Thymus (tissue), 11 donors: ENCODE measurements around the gene LYRM1. TPM values are rescaled to one million over a fixed set of nuclear protein-coding genes. Genes with fewer than 3 reads are reported as not detected.
A peak's percentile ranks its signal among the peaks of the same experiment; 100 is the strongest.

Source experiments
- DNase-seq, 9 donors: peaks; one replicate each; pipeline ENCODE4 v3.0.0-alpha.2; 2013; ENCODE audit warnings: low spot score in 9 of 9, low read depth in 6 of 9, missing footprints in 1 of 9
- H3K27ac ChIP-seq, 2 donors: one replicate each; pipeline ENCODE4 v1.5.1; 2013; ENCODE audit warnings: control low read depth in 1 of 2, low read depth in 1 of 2, low read length in 1 of 2, mild to moderate bottlenecking in 1 of 2, moderate library complexity in 1 of 2
- H3K27me3 ChIP-seq, 2 donors: one replicate each; pipeline ENCODE4 v1.5.1; 2013; ENCODE audit warnings: low read length in 1 of 2; ENCODE audit not compliant: control insufficient read depth in 2 of 2, insufficient read depth in 1 of 2
- H3K36me3 ChIP-seq, 2 donors: one replicate each; pipeline ENCODE4 v1.5.1; 2013; ENCODE audit warnings: low read length in 1 of 2, mild to moderate bottlenecking in 1 of 2, moderate library complexity in 1 of 2; ENCODE audit not compliant: control insufficient read depth in 2 of 2, insufficient read depth in 2 of 2
- H3K4me1 ChIP-seq, 2 donors: one replicate each; pipeline ENCODE4 v1.5.1; 2013; ENCODE audit warnings: low read length in 2 of 2; ENCODE audit not compliant: control insufficient read depth in 2 of 2, insufficient read depth in 2 of 2
- H3K4me3 ChIP-seq, 2 donors: one replicate each; pipeline ENCODE4 v1.5.1; 2013; ENCODE audit warnings: low read length in 2 of 2, control low read depth in 1 of 2, mild to moderate bottlenecking in 1 of 2
- H3K9me3 ChIP-seq, 2 donors: one replicate each; pipeline ENCODE4 v1.5.1; 2013; ENCODE audit warnings: low read length in 1 of 2, mild to moderate bottlenecking in 1 of 2; ENCODE audit not compliant: control insufficient read depth in 2 of 2, insufficient read depth in 1 of 2
- WGBS: extraction: QIAGEN DNeasy Blood & Tissue Kit; methylation state at CpG from one replicate; pipeline ENCODE4 v1.1.7; 2013; 5-methylcytosine and 5-hydroxymethylcytosine counted together
- polyA plus RNA-seq: library from polyadenylated mRNA; stranded (reverse); fragments of 200-250 nt; gene quantifications from one replicate; pipeline ENCODE4 v1.2.3, GENCODE V29; 2013
- total RNA-seq: library from RNA; stranded (reverse); fragments of 120-200 nt; gene quantifications from one replicate; pipeline ENCODE4 v1.2.4, GENCODE V29; 2013
- donor health status: healthy.

LYRM1 gene
- total and polyA plus RNA-seq, 2 donors = 32.3 to 53.3 TPM

GRCh38 chr16:20903116-20903898 is 2.7 kb downstream of the LYRM1 start:
- Histone ChIP-seq H3K36me3 (no peaks in the 10 kb centered on the region), H3K27ac (peak overlapping the region in 1 of 2 donors; percentile 36), H3K4me3 (no peak overlapping the region), H3K4me1 (peaks cover 21 to 24% of the 10 kb centered on the region in 2 donors), H3K27me3 (no peaks in the 10 kb centered on the region), H3K9me3 (no peaks in the 10 kb centered on the region)
- no peak for DNase-seq
- WGBS = 92% methylated on average over 5 of the region's 5 CpGs

- 37% methylated on average over 5 of the region's 5 CpGs for WGBS
- no peaks in the 10 kb centered on the region for H3K9me3 ChIP-seq
Observed at GRCh38 chr16:20903899-20904506, 3.4 kb downstream of the LYRM1 start.

GRCh38 chr16:20904507-20905081 is 4.0 kb downstream of the LYRM1 start:
- H3K27ac ChIP-seq = peak overlapping the region in 1 of 2 donors; percentile 67
- H3K4me3 ChIP-seq = no peak overlapping the region
- H3K9me3 ChIP-seq = no peaks in the 10 kb centered on the region
- no peaks in the 10 kb centered on the region for H3K27me3 ChIP-seq
- H3K4me1 ChIP-seq = peaks cover 12 to 19% of the 10 kb centered on the region in 2 donors
- 7% methylated on average over 3 of the region's 3 CpGs for WGBS
- H3K36me3 ChIP-seq = no peaks in the 10 kb centered on the region
- peak in 4 of 9 donors; percentile 30 to 72 (median 35) for DNase-seq

More at GRCh38 chr16:20903899-20904506, 3.4 kb downstream of the LYRM1 start:
- no peak overlapping the region for H3K4me3 ChIP-seq
- H3K27ac ChIP-seq = peak overlapping the region in 1 of 2 donors; percentile 67
- DNase-seq = no peak
- H3K36me3 ChIP-seq = no peaks in the 10 kb centered on the region
- H3K4me1 ChIP-seq = peaks cover 18 to 24% of the 10 kb centered on the region in 2 donors
- no peaks in the 10 kb centered on the region for H3K27me3 ChIP-seq

DNA sequence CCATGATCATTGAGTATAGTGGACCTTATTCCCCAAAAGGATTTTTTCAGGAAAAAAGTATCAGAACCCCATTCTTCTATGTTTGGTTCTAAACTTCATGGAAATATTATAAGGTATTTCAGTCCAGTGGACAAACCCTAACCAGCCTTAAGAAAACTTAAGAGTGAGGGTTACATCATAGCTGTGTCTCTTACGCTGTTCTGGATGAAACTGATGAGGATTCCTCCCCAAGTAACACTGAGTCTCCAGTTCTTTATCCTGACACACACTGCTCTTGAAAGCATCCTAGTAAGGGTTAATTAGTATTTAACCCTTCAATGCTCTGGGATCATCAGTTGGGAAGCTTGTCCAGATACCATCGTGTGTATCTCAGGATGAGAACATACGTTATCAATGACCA is 5.0 kb downstream of the LYRM1 start:
- Histone ChIP-seq H3K27me3 (no peaks in the 10 kb centered on the region), H3K4me1 (peaks cover 12 to 17% of the 10 kb centered on the region in 2 donors), H3K27ac (no peak overlapping the region), H3K36me3 (no peaks in the 10 kb centered on the region), H3K4me3 (no peak overlapping the region), H3K9me3 (no peaks in the 10 kb centered on the region)
- 95% methylated on average over 3 of the region's 3 CpGs for WGBS
- DNase-seq = no peak

DNA sequence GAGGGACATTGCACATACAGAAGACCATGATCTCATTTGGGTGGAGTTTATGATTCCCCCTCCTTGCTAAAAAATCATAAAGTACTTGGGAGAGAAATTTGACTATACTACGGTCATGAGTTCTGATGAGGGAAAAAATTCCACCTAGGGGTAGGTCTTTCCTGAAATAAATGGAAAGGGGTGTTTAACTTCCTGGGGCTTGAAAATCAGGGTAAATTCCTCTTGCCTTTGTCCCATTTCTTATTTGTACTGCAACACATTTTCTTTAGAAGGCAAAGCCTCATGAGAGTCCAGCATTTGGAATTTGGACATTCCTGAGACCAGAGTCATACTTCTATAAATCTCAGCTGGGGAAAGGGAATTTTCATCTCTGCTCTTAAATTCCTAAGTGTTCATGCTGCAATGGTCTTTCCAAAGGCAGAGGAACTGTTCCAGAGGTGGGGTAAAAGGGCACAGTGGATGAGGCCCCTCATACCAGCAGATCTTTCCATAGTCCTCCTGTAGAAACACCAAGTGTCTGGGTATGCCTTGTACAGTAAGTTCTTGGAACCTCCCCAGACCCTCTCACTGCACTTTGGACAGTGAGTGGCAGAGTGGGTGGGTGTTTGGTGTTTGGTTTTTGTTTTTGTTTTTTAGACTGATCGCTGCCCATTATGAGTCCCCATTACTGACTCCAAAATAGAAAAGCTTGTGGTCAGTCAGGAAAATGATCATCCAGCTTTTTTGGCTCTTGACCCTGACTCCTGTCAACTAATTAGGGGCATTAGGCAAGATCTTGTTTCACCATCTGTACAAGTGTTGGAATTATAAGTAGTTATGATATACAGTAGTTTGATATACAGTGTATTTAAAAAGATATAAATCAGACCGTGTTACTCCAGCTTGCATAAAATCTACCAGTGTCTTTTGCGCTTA is 6.0 kb downstream of the LYRM1 start:
- 95% methylated on average over 4 of the region's 4 CpGs for WGBS
- DNase-seq = no peak

DNA sequence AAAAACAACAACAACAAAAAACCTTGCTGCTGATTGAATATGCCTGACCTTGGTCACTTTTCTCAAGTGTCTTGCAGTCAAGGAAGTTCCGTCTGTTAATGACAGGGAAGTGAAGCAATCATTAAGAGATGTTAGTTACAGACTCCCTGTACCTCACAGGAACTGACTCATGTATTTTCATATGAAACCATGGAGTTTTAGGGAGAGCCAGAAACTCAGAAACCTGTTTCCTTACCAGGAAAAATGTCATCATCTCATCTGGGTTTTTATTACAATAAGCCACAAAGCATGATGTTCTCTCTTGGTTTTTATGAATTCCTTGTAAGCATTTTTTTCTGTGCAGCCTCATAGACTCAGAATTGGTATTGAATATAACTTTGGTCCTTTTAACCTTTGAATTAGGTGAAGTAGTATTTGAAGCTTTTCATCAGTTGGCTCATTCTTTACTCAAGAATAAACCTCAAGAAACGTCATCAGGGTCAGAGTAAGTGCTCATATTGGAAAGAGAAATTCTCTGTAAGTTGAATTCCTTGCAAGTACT is 10.3 kb downstream of the LYRM1 start:
- Histone ChIP-seq H3K4me1 (no peaks in the 10 kb centered on the region), H3K9me3 (no peaks in the 10 kb centered on the region), H3K36me3 (no peaks in the 10 kb centered on the region), H3K27ac (no peak overlapping the region), H3K4me3 (no peak overlapping the region), H3K27me3 (no peaks in the 10 kb centered on the region)
- DNase-seq = no peak
- WGBS = 60% methylated on average over 2 of the region's 2 CpGs

More for the DNA sequence above, 6.0 kb downstream of the LYRM1 start:
- Histone ChIP-seq H3K4me1 (peaks cover 7 to 17% of the 10 kb centered on the region in 2 donors), H3K4me3 (no peak overlapping the region), H3K9me3 (no peaks in the 10 kb centered on the region), H3K27ac (no peak overlapping the region), H3K27me3 (no peaks in the 10 kb centered on the region), H3K36me3 (no peaks in the 10 kb centered on the region)

DNA sequence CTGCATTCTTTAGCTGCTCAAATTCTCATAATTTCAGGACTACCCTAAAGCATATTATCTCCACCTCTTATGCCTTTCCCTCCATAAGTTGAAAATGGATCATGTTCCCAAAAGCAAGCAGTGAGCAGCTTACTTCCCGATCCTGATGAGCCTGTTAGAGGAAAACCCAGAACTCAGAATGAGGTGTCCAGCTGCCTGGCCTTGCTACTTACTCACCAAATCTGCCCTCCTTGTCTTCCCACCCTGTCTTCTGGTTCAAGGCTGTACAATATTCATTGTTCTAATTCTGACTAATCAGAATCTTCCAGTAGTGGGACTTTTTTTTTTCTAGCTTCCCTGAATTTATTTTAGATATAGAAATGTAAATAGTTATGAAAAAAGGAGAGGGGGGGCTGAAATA is 10.8 kb downstream of the LYRM1 start:
- 84% methylated on average over 1 of the region's 1 CpG for WGBS
- Histone ChIP-seq H3K36me3 (peaks cover under 1 to 2% of the 10 kb centered on the region in 2 donors), H3K27me3 (no peaks in the 10 kb centered on the region), H3K9me3 (no peaks in the 10 kb centered on the region), H3K4me3 (no peak overlapping the region), H3K27ac (no peak overlapping the region), H3K4me1 (no peaks in the 10 kb centered on the region)
- DNase-seq = no peak

GRCh38 chr16:20916289-20916688 is 15.7 kb downstream of the LYRM1 start:
- no peak for DNase-seq
- WGBS = 97% methylated on average over 10 of the region's 10 CpGs
- H3K9me3 ChIP-seq = no peaks in the 10 kb centered on the region
- H3K27ac ChIP-seq = no peak overlapping the region
- H3K4me3 ChIP-seq = no peak overlapping the region
- no peaks in the 10 kb centered on the region for H3K27me3 ChIP-seq
- peaks cover 4 to 13% of the 10 kb centered on the region in 2 donors for H3K36me3 ChIP-seq
- no peaks in the 10 kb centered on the region for H3K4me1 ChIP-seq
